Duodenal mucosa (tissue), 2 donors: Measurements from ENCODE around the gene POGLUT2.

Source experiments
- H3K27ac ChIP-seq: one replicate; pipeline ENCODE4 v1.7.0; 2013; ENCODE audit warnings: low read depth, low read length
- H3K27me3 ChIP-seq, 2 donors: one replicate each; pipeline ENCODE4 v1.7.0; 2013; ENCODE audit warnings: low read length in 2 of 2, control low read depth in 1 of 2; ENCODE audit not compliant: insufficient read depth in 2 of 2, control insufficient read depth in 1 of 2
- H3K36me3 ChIP-seq, 2 donors: one replicate each; pipeline ENCODE4 v1.7.0; 2013; ENCODE audit warnings: low read length in 2 of 2, control low read depth in 1 of 2; ENCODE audit not compliant: insufficient read depth in 2 of 2, control insufficient read depth in 1 of 2
- H3K4me1 ChIP-seq, 2 donors: one replicate each; pipeline ENCODE4 v1.7.0; 2013; ENCODE audit warnings: low read length in 2 of 2, control low read depth in 1 of 2; ENCODE audit not compliant: insufficient read depth in 2 of 2, control insufficient read depth in 1 of 2
- H3K4me3 ChIP-seq, 2 donors: one replicate each; pipeline ENCODE4 v1.7.0; 2013; ENCODE audit warnings: low read length in 2 of 2, low read depth in 1 of 2
- H3K9ac ChIP-seq, 2 donors: one replicate each; pipeline ENCODE4 v1.7.0; 2013; ENCODE audit warnings: low read length in 2 of 2, low read depth in 1 of 2
- H3K9me3 ChIP-seq, 2 donors: one replicate each; pipeline ENCODE4 v1.7.0; 2013; ENCODE audit warnings: low read length in 2 of 2, control low read depth in 1 of 2; ENCODE audit not compliant: control insufficient read depth in 1 of 2

POGLUT2 gene

DNA sequence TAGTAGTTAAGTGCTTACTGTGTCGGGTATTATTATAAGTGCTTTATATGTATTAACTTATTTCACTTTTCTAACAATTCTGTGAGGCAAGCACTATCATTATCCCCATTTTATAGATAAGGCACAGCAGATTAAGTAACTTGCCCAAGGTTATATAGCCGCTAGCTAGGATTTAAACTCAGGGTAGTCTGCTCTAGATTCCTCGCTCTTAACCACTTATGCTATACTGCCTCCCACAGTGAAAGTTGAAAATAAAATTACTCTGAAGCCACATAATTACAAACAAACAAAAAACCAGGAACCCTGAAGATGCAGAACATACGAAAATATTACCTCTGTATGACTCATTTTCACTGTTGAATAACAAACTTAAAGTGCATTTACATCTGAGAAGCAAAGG is 29.1 kb downstream of the POGLUT2 start:
- no peaks in the 10 kb centered on the region for H3K9me3 ChIP-seq
- H3K27ac ChIP-seq: no peak overlapping the region
- H3K9ac ChIP-seq: no peak overlapping the region
- H3K27me3 ChIP-seq: no peaks in the 10 kb centered on the region
- peaks cover 2 to 6% of the 10 kb centered on the region in 2 donors for H3K36me3 ChIP-seq
- H3K4me3 ChIP-seq: no peak overlapping the region
- H3K4me1 ChIP-seq: peaks cover 9 to 16% of the 10 kb centered on the region in 2 donors

DNA sequence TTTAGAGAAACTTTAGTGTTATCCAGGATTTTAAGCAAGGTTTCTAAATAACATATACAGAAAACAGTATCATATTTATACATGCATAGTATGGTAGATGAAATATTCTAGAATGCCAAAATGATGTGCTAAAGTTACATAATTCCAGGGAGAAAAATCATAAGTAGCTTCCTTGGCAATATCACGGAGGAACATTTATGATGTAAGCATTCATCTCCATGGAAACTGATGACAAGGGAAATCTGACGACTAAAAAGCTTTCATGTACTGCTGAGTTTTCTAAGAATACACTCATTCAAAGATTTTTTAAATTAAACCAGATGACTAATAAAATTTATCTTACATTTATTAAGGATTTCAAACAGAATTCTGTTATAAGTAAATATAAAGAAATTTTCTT is 29.9 kb downstream of the POGLUT2 start:
- H3K4me1 ChIP-seq: peaks cover 5 to 16% of the 10 kb centered on the region in 2 donors
- no peak overlapping the region for H3K4me3 ChIP-seq
- no peaks in the 10 kb centered on the region for H3K9me3 ChIP-seq
- H3K9ac ChIP-seq: no peak overlapping the region
- no peak overlapping the region for H3K27ac ChIP-seq
- H3K27me3 ChIP-seq: no peaks in the 10 kb centered on the region
- peaks cover 2 to 6% of the 10 kb centered on the region in 2 donors for H3K36me3 ChIP-seq

DNA sequence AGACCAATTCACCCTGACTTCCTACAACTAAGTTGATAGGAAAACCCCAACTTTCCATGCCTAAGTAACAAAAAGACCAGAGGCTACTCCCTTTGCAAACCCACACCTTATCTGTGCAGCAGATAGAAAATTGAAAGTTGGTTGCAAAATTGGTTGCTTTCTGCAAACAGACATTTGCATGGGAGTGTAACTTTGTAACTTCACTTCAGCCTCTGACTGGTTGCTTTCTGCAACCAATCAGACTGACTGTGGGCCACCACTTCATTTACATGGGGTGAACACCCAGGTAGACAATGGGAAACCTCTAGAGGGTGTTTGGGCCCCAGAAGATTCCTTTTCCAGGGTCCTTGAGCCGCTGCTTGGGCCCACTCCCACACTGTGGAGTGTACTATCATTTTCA is 35.0 kb downstream of the POGLUT2 start:
- Histone ChIP-seq H3K9ac (no peak overlapping the region), H3K27ac (no peak overlapping the region), H3K27me3 (no peaks in the 10 kb centered on the region), H3K4me1 (no peaks in the 10 kb centered on the region), H3K9me3 (no peaks in the 10 kb centered on the region), H3K4me3 (no peak overlapping the region), H3K36me3 (peaks cover 2 to 6% of the 10 kb centered on the region in 2 donors)

- Histone ChIP-seq H3K36me3 (no peaks in the 10 kb centered on the region), H3K9ac (no peak overlapping the region), H3K4me1 (no peaks in the 10 kb centered on the region), H3K9me3 (no peaks in the 10 kb centered on the region), H3K27ac (no peak overlapping the region), H3K4me3 (no peak overlapping the region), H3K27me3 (no peaks in the 10 kb centered on the region)
These were observed 37.7 kb downstream of the POGLUT2 start for GRCh38 chr13:102761071-102761470.

DNA sequence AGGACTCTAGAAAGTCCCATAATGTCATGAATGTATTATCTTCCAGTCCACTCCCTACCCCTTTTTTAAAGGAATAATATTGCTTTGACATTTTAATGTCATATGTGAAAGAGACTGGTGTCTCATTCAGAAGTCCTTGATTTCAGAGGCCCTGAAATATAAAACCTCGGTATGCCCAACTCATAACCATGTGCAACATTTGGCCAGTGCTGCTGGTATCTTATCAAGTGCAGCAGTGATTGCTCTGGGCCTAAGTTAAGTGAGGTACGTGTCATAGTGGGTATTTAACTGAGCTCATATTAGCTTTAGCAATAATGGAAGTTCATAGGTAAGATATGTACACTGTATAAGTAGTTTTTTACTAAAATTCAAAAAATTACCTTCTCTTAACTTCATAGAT is 39.9 kb downstream of the POGLUT2 start:
- Histone ChIP-seq H3K9me3 (no peaks in the 10 kb centered on the region), H3K27me3 (no peaks in the 10 kb centered on the region), H3K9ac (no peak overlapping the region), H3K27ac (no peak overlapping the region), H3K4me3 (no peak overlapping the region), H3K4me1 (no peaks in the 10 kb centered on the region), H3K36me3 (no peaks in the 10 kb centered on the region)

- Histone ChIP-seq H3K4me3 (no peak overlapping the region), H3K9me3 (no peaks in the 10 kb centered on the region), H3K36me3 (no peaks in the 10 kb centered on the region), H3K27me3 (no peaks in the 10 kb centered on the region), H3K9ac (no peak overlapping the region), H3K4me1 (no peaks in the 10 kb centered on the region), H3K27ac (no peak overlapping the region)
These were observed 41.8 kb downstream of the POGLUT2 start for GRCh38 chr13:102757006-102757405.

GRCh38 chr13:102751886-102752285 is 46.9 kb downstream of the POGLUT2 start:
- Histone ChIP-seq H3K4me3 (no peak overlapping the region), H3K4me1 (no peaks in the 10 kb centered on the region), H3K27ac (no peak overlapping the region), H3K9ac (no peak overlapping the region), H3K27me3 (no peaks in the 10 kb centered on the region), H3K9me3 (no peaks in the 10 kb centered on the region), H3K36me3 (no peaks in the 10 kb centered on the region)

DNA sequence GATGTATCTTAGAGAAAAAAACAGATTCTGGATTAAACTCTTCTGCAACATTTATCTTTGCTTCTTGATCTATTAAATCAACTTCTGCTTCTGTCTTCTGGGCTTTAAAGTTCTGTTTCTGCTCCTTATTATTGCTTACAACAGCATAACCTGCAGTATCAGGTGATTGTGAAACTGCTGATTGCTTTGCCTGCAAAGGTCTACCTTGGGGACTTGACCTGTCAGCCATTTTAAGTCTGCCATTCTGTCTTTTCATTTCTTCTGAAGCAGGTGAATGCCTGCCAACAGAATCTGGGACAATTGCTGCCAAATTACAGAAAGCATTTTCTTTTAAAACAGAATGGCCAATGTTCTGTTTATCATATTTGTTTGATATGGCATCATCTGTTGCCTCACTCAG is 56.3 kb downstream of the POGLUT2 start:
- no peak overlapping the region for H3K9ac ChIP-seq
- H3K27ac ChIP-seq: no peak overlapping the region
- no peak overlapping the region for H3K4me3 ChIP-seq
- peaks cover 0 to 6% of the 10 kb centered on the region in 2 donors for H3K27me3 ChIP-seq
- H3K9me3 ChIP-seq: peaks cover 4 to 5% of the 10 kb centered on the region in 2 donors
- no peaks in the 10 kb centered on the region for H3K4me1 ChIP-seq
- no peaks in the 10 kb centered on the region for H3K36me3 ChIP-seq

DNA sequence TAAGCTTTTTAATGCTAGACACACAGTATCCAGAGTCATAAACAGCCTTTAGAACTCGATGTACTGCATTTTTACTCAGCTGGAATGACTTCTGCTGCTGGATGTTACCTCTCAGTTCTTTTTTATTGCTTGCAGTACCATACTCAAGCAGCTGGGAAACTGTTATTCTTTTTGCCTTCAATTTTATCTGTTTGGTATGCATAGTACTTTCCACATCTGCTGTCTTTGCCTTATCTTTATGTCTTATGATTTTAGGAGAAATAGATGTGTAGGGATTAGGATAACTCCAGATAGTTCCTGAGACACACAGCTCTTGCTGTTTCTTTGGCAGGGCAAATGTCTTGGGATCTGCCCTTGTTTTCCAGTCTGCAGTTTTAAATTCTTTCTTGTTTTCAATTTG is 56.7 kb downstream of the POGLUT2 start:
- H3K9ac ChIP-seq: no peak overlapping the region
- no peak overlapping the region for H3K4me3 ChIP-seq
- H3K36me3 ChIP-seq: no peaks in the 10 kb centered on the region
- H3K4me1 ChIP-seq: no peaks in the 10 kb centered on the region
- peaks cover 0 to 6% of the 10 kb centered on the region in 2 donors for H3K27me3 ChIP-seq
- peaks cover 4 to 5% of the 10 kb centered on the region in 2 donors for H3K9me3 ChIP-seq
- no peak overlapping the region for H3K27ac ChIP-seq
